COLO829 (cell line): ENCODE measurements around the gene UNC119.

Source experiments
- DNase-seq: peaks from one replicate; pipeline ENCODE4 v3.0.0; 2012; ENCODE audit warnings: low spot score

The UNC119 gene

DNA sequence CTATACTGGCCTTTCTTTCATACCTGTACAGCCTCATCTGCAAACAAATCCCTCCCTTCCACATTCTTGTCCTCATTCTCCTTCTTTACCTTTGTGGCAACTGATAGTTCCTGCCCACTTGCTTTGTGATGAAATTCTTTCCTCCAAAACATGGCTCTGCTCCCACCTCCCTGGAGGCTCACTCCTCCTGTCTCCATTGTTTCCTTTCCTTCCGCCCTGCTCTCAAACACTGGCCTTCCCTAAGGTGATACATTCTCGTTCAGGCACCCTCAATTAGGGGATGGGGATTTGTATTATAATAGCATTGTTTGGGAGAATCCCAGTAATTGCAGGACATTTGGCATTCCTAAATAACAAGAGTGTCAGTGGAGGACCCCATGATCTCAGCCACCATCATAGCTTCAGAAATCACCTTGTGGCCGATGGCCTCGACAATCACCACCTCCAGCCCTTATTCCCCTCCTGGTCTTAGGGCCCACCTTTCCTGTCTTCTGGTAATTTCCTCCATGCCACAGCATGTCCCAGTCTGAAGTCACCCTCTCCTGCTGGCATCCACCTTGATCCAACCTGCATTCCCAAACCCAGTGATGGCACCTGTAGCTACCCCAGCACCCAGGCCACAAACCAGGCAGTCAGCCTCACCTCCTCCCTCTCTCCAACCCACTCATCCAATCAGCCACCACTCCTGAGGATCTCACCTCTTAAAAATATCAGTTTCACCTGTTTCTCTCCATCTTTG lies 7.9 kb downstream of the UNC119 start:
- no peak for DNase-seq

- no peak for DNase-seq
Observed at GRCh38 chr17:28541439-28541838, 11.0 kb downstream of the UNC119 start.

- DNase-seq: no peak
Observed at GRCh38 chr17:28540231-28540630, 12.2 kb downstream of the UNC119 start.

DNA sequence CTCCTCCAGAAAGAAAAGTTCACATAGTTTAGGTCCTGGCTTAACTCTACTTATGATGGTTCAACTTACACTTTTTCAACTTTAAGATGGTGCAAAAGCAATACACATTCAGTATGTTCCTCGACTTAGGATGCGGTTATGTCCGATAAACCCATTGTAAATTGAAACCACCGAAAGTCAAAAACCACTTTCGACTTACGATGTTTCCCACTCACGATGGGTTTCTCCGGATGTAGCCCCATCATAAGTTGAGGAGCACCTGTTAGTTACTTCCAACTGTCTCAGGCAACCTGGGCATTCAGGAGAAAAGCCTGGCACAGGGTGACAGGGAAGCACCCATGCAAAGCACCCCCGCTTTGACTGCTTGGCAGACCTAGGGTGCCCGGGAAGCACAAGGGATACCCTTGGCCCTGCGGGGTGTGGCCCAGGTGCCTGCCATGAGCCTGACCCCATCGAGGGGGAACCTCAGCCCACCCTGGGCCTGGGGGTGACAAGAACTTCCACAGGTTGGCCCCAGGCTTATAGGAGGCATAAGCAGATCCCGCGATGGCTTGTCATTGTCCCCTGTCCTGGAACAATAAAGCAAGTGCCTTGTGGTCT lies 14.0 kb downstream of the UNC119 start:
- no peak for DNase-seq

DNA sequence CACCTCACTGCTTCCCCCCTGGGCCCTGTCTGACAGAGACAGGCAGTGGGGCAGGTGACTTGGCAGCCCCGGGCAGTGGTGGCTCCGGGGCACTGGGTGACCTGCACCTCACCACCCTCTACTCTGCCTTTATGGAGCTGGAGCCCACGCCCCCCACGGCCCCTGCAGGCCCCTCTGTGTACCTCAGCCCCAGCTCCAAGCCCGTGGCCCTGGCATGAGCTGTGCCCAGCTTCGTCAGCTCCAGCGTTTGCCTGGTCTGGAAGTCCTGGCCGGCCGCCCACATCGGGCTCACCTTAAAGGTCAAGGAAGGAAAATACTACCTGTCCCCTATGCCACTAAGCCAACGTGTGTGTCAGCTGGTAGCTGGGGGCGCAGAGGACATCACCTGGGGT lies 15.2 kb downstream of the UNC119 start:
- no peak for DNase-seq

GRCh38 chr17:28536532-28537218 lies 15.7 kb downstream of the UNC119 start:
- DNase-seq: no peak

DNA sequence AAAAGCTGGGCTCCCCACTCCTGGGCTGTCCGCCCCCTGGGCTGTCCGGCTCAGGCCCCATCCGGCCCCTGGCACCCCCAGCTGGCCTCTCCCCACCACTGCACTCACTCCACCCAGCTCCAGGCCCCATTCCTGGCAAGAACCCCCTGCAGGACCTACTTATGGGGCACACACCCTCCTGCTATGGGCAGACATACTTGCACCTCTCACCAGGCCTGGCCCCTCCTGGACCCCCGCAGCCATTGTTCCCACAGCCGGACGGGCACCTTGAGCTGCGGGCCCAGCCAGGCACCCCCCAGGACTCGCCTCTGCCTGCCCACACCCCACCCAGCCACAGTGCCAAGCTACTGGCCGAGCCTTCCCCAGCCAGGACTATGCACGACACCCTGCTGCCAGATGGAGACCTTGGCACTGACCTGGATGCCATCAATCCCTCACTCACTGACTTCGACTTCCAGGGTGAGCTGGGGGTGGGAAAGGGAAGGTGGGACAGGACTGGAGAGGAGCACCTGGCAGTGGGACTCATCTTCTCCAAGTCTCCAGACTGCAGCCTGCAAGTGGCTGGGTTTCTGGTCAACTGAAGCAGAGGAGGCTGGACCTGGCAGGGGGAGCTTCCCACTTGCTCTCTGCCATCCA lies 17.6 kb downstream of the UNC119 start:
- DNase-seq: no peak

DNA sequence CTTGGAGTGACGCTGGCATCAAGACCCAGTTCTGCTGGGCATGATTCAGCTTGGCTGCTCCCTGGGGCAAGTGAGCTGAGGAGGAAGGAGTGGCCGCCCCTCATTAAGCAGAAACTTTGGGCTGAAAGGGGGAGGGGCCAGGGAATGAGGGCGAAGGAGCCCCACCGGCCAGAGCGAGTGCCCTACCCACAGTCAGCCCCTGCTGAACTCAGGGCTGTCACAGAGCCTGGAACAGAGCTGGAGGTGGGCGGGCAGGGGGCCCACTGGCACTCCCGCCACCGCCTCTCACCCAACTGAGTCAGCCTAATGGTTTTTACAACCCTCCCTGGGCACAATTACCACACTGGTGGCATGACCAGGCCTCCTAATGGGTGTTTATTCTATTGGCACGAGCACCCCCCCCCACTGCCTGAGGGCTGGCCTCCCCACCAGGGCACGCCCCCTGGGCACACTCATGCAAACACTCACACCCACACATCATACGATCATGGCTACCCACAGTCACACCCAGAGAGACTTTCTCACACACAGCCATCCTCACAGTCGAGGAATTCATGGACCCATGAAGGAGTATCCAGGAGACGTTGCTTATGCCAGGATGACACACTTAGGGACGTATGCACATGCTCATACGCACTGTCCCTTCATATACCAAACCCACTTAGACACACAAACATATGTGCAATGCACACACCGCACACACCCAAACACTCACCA lies 19.2 kb downstream of the UNC119 start:
- no peak for DNase-seq

- DNase-seq: no peak
Observed at GRCh38 chr17:28532050-28532960, 20.1 kb downstream of the UNC119 start.

DNA sequence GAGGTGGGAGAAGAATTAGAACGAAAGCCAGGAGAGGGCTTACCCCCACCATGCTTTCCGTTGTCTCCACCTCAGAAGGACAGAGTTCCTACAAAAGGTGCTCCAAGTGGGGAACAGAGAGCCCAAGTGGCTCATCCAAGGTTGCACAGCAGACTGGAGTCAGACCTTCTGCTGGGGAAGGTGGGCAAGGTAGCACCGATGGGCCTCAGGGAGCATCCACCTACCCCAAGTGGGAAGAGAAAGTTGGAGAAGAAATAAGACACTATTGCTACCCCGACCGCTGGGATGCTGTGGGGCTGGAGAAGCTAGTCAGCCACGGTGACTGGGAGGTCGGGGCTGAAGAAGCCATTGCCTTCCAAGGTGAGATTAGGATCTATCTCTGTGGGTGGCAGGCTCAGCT lies 21.5 kb downstream of the UNC119 start:
- DNase-seq: no peak

- DNase-seq: no peak
Observed at GRCh38 chr17:28530250-28530649, 22.2 kb downstream of the UNC119 start.

GRCh38 chr17:28529013-28529400 lies 23.4 kb downstream of the UNC119 start:
- DNase-seq: no peak

DNA sequence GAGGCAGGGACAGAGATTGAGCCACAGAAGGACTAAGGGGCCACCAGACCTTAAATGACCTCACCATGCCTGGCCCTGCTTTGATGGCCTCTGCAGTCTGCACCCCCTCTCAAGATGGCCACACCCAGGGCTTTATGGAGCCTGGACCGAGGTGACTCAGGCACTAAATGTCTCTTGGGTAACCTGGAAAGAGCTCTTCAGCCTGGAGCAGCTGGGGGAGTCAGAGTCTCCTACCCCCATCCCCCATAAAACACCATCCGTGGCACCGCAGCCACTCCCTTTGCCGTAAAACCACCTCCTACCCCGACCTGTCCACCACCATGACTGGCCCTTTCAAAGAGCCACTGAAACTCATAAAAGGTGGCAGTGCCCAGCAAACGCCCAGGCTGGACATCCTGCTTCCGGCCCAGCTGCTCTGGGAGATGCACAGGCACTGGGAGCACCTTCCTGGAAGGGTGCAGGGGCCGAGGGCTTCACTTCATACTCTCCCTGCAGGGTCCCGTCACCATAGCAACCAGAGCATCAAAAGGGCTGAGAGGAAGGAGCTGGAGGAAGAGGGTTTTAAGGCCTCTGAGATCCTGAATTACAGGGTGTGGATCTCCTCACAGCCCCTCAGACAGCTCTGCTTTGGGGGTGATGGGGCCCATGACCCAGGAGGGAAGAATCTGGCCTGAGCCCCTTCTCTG lies 24.0 kb downstream of the UNC119 start:
- DNase-seq: no peak

GRCh38 chr17:28527859-28528258 lies 24.6 kb downstream of the UNC119 start:
- DNase-seq: no peak

GRCh38 chr17:28527181-28527681 lies 25.2 kb downstream of the UNC119 start:
- no peak for DNase-seq

GRCh38 chr17:28526381-28526780 lies 26.0 kb downstream of the UNC119 start:
- no peak for DNase-seq

GRCh38 chr17:28524476-28525424 lies 27.7 kb downstream of the UNC119 start:
- no peak for DNase-seq

DNA sequence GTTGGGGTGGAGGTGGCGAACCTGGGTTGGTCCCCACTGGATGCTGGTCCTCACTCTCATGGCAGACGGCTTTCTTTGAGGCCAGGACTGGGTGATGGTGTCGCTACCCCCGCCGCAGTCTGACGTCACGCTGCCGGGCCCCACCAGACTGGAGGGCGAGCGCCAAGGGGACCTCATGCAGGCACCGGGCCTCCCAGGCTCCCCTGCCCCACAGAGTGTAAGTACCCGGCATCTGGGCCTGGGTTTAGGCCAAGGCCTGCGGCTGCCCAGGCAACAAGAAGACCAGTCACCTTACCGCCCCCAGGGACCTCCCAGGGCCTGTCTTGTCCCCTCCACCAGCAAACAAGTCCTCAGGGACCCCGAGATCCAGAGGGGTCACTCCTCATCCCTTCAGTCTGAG lies 28.5 kb downstream of the UNC119 start:
- no peak for DNase-seq

- no peak for DNase-seq
Observed at GRCh38 chr17:28523186-28523585, 29.2 kb downstream of the UNC119 start.
